ENCODE data around the gene TRAF2.

DNA sequence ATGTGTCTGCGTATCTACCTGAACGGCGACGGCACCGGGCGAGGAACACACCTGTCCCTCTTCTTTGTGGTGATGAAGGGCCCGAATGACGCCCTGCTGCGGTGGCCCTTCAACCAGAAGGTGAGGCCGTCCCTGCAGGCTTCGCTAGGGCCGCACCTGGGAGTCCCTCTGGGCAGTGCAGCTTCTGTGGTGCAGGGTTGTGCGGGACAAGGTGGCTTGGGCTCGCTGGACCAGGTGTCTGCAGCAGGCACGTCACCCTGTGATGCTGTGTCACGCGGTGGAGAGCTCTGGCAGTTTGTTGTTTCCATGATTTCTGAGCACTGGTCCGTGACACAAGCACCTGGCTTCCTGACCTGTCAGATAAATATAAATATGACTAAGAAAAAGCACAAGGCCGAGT lies 37.6 kb downstream of the TRAF2 start:
- TF ChIP-seq, protein P1, sequence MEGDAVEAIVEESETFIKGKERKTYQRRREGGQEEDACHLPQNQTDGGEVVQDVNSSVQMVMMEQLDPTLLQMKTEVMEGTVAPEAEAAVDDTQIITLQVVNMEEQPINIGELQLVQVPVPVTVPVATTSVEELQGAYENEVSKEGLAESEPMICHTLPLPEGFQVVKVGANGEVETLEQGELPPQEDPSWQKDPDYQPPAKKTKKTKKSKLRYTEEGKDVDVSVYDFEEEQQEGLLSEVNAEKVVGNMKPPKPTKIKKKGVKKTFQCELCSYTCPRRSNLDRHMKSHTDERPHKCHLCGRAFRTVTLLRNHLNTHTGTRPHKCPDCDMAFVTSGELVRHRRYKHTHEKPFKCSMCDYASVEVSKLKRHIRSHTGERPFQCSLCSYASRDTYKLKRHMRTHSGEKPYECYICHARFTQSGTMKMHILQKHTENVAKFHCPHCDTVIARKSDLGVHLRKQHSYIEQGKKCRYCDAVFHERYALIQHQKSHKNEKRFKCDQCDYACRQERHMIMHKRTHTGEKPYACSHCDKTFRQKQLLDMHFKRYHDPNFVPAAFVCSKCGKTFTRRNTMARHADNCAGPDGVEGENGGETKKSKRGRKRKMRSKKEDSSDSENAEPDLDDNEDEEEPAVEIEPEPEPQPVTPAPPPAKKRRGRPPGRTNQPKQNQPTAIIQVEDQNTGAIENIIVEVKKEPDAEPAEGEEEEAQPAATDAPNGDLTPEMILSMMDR (IDR thresholded peaks at IDR 0.05; ENCODE audit: low read length): no peak
- TF ChIP-seq EZH2 (IDR thresholded peaks at IDR 0.05; ENCODE audit: borderline replicate concordance, low read length): no peak
